Effector memory CD4-positive, alpha-beta T cell (primary cell): ENCODE measurements around the gene USP46.
A peak's percentile ranks its signal among the peaks of the same experiment; 100 is the strongest.

Source experiments
- DNase-seq, 3 donors: peaks; one replicate each; pipeline ENCODE4 v3.0.0-alpha.2; 2020
- H3K27ac ChIP-seq: 2 replicates; pipeline ENCODE4 v1.7.0; 2013; ENCODE audit warnings: mild to moderate bottlenecking, low read length, moderate library complexity; ENCODE audit not compliant: insufficient read depth, poor library complexity, severe bottlenecking
- H3K27me3 ChIP-seq: replicated peaks from 2 replicates; pipeline ENCODE4 v1.7.0; 2013; ENCODE audit warnings: mild to moderate bottlenecking, low read length; ENCODE audit not compliant: insufficient read depth, control insufficient read depth, poor library complexity, severe bottlenecking
- H3K36me3 ChIP-seq: 2 replicates; pipeline ENCODE4 v1.7.0; 2013; ENCODE audit warnings: mild to moderate bottlenecking, low read length, moderate library complexity; ENCODE audit not compliant: control insufficient read depth, insufficient read depth
- H3K4me1 ChIP-seq: 2 replicates; pipeline ENCODE4 v1.7.0; 2013; ENCODE audit warnings: low read length, mild to moderate bottlenecking; ENCODE audit not compliant: control insufficient read depth, insufficient read depth, poor library complexity, severe bottlenecking
- H3K4me3 ChIP-seq: 2 replicates; pipeline ENCODE4 v1.7.0; 2013; ENCODE audit warnings: low read length, low read depth, mild to moderate bottlenecking; ENCODE audit not compliant: insufficient read depth, poor library complexity, severe bottlenecking
- H3K9me3 ChIP-seq: 2 replicates; pipeline ENCODE4 v1.7.0; 2013; ENCODE audit warnings: mild to moderate bottlenecking, low read length, moderate library complexity; ENCODE audit not compliant: control insufficient read depth

USP46 gene

GRCh38 chr4:52545099-52546069, 113.7 kb downstream of the USP46 start:
- no peak overlapping the region for H3K27ac ChIP-seq
- H3K27me3 ChIP-seq: no peaks in the 10 kb centered on the region
- DNase-seq: peak; percentile 15 to 34 (median 33)
- H3K4me3 ChIP-seq: no peak overlapping the region
- H3K9me3 ChIP-seq: no peaks in the 10 kb centered on the region
- no peaks in the 10 kb centered on the region for H3K36me3 ChIP-seq
- H3K4me1 ChIP-seq: no peaks in the 10 kb centered on the region
